Keratinocyte (primary cell): ENCODE data around the gene CNTNAP2. TPM values are rescaled to one million over a fixed set of nuclear protein-coding genes. Genes with fewer than 3 reads are reported as not detected.

Experiments
- DNase-seq: peaks from one replicate; pipeline ENCODE4 v3.0.0-alpha.2; 2011; ENCODE audit warnings: low read depth, missing footprints, low spot score
- FAIRE-seq: peaks from 2 replicates; lab custom pipeline; 2011; peaks lifted over from hg19 to GRCh38; lab: Jason Lieb, UNC
- H2AFZ ChIP-seq: 2 replicates; pipeline ENCODE4 v1.6.0; 2012; ENCODE audit warnings: low read length, control low read depth, inconsistent platforms; ENCODE audit not compliant: control insufficient read depth
- H3K27ac ChIP-seq: 2 replicates; pipeline ENCODE4 v1.5.1; 2011; ENCODE audit warnings: low read length; ENCODE audit not compliant: control insufficient read depth, insufficient read depth
- H3K27me3 ChIP-seq: 3 replicates; pipeline ENCODE4 v1.6.0; 2011; ENCODE audit warnings: low read length; ENCODE audit not compliant: control insufficient read depth, insufficient read depth; ENCODE audit errors: extremely low read depth
- H3K36me3 ChIP-seq, 2 experiments: 2 replicates in 1 of 2; 3 replicates in 1 of 2; pipeline ENCODE4 v1.5.1; 2011; ENCODE audit warnings: low read length in 2 of 2, mild to moderate bottlenecking in 1 of 2; ENCODE audit not compliant: control insufficient read depth in 2 of 2, insufficient read depth in 2 of 2; ENCODE audit errors: extremely low read depth in 1 of 2
- H3K4me1 ChIP-seq: 3 replicates; pipeline ENCODE4 v1.5.1; 2011; ENCODE audit warnings: low read length; ENCODE audit not compliant: control insufficient read depth, insufficient read depth; ENCODE audit errors: extremely low read depth
- H3K4me2 ChIP-seq: 3 replicates; pipeline ENCODE4 v1.6.0; 2011; ENCODE audit warnings: low read depth, low read length; ENCODE audit not compliant: control insufficient read depth, insufficient read depth; ENCODE audit errors: extremely low read depth
- H3K4me3 ChIP-seq, 3 experiments: fragments of 200-600 bp in 1 of 3; sonication (generic) in 1 of 3; 2 replicates in 2 of 3; 3 replicates in 1 of 3; pipeline ENCODE4 v1.5.1; 2011 to 2016; ENCODE audit warnings: low read length in 3 of 3, mild to moderate bottlenecking in 3 of 3, control low read depth in 2 of 3, inconsistent platforms in 1 of 3, low read depth in 1 of 3, mixed read lengths in 1 of 3, mixed run types in 1 of 3, moderate library complexity in 1 of 3; ENCODE audit not compliant: control insufficient read depth in 2 of 3, insufficient read depth in 2 of 3; ENCODE audit errors: extremely low read depth in 1 of 3
- H3K79me2 ChIP-seq: 2 replicates; pipeline ENCODE4 v1.6.0; 2012; ENCODE audit warnings: low read length; ENCODE audit not compliant: control insufficient read depth, insufficient read depth
- H3K9ac ChIP-seq: 3 replicates; pipeline ENCODE4 v1.6.0; 2011; ENCODE audit warnings: low read length; ENCODE audit not compliant: control insufficient read depth, insufficient read depth; ENCODE audit errors: extremely low read depth
- H3K9me1 ChIP-seq: 3 replicates; pipeline ENCODE4 v1.6.0; 2011; ENCODE audit warnings: low read length; ENCODE audit not compliant: control insufficient read depth, insufficient read depth; ENCODE audit errors: extremely low read depth
- H3K9me3 ChIP-seq: 2 replicates; pipeline ENCODE4 v1.5.1; 2012; ENCODE audit warnings: low read depth, low read length; ENCODE audit not compliant: control insufficient read depth
- H4K20me1 ChIP-seq: 3 replicates; pipeline ENCODE4 v1.6.0; 2011; ENCODE audit warnings: low read length; ENCODE audit not compliant: control insufficient read depth, insufficient read depth; ENCODE audit errors: extremely low read depth
- EZH2 ChIP-seq: IDR thresholded peaks from one replicate; pipeline ENCODE4 v1.6.1; 2012; ENCODE audit warnings: inconsistent platforms, mild to moderate bottlenecking, low read length, moderate library complexity
- dilution Hi-C: fragments of 300-500 bp; cut with MboI; formaldehyde crosslinking; loops from one replicate; pipeline ENCODE4 v1.7.0; 2020; ENCODE audit warnings: low sequenced_read_pairs; ENCODE audit not compliant: extremely low pct_ligation_motif_present
- polyA plus RNA-seq, 5 experiments: library from polyadenylated mRNA; depleted of rRNA in 3 of 5; stranded (reverse) in 3 of 5; stranded (forward) in 1 of 5; unstranded in 1 of 5; fragments of >200 nt; gene quantifications; 1 replicate in 1 of 5; 2 replicates in 3 of 5; 3 replicates in 1 of 5; pipeline versions ENCODE4 v1.2.1 to v1.2.3, GENCODE V29; 2011 to 2012; ENCODE audit warnings: missing spikeins in 2 of 5, low read depth in 1 of 5, low replicate concordance in 1 of 5
- TF ChIP-seq, protein P1 (sequence below), 3 experiments: IDR thresholded peaks in 1 of 3; conservative IDR thresholded peaks in 1 of 3; optimal IDR thresholded peaks in 1 of 3; 2 replicates in 2 of 3; 3 replicates in 1 of 3; pipeline versions ENCODE3 to v1.5.1; 2011; ENCODE audit warnings: low read length in 3 of 3, mild to moderate bottlenecking in 3 of 3, moderate library complexity in 2 of 3, control low read depth in 1 of 3, inconsistent platforms in 1 of 3; ENCODE audit not compliant: insufficient read depth in 2 of 3; ENCODE audit errors: extremely low read depth in 1 of 3

CNTNAP2 gene
- polyA plus RNA-seq, 1 donor (not counting 4 experiments of a cell fraction or from before 2014, with no cell fraction given): 1.4 TPM

GRCh38 chr7:147804032-147804431 lies 1687.4 kb downstream of the CNTNAP2 start:
- Histone ChIP-seq H3K4me2 (no peak overlapping the region), H3K4me1 (no peaks in the 10 kb centered on the region), H2AFZ (no peak overlapping the region), H3K36me3 (no peaks in the 10 kb centered on the region), H3K27me3 (no peaks in the 10 kb centered on the region), H4K20me1 (no peaks in the 10 kb centered on the region), H3K9me1 (no peaks in the 10 kb centered on the region), H3K9ac (no peak overlapping the region), H3K4me3 (no peak overlapping the region), H3K79me2 (no peaks in the 10 kb centered on the region), H3K9me3 (no peaks in the 10 kb centered on the region), H3K27ac (no peak overlapping the region)
- no peak for TF ChIP-seq EZH2
- no peak for FAIRE-seq
- dilution Hi-C loops: no loop called here
- DNase-seq: no peak

- no peak for FAIRE-seq
- H4K20me1 ChIP-seq: no peaks in the 10 kb centered on the region
- H3K36me3 ChIP-seq: no peaks in the 10 kb centered on the region
- H3K4me3 ChIP-seq: no peak overlapping the region
- no peak for TF ChIP-seq EZH2
- TF ChIP-seq, protein P1, sequence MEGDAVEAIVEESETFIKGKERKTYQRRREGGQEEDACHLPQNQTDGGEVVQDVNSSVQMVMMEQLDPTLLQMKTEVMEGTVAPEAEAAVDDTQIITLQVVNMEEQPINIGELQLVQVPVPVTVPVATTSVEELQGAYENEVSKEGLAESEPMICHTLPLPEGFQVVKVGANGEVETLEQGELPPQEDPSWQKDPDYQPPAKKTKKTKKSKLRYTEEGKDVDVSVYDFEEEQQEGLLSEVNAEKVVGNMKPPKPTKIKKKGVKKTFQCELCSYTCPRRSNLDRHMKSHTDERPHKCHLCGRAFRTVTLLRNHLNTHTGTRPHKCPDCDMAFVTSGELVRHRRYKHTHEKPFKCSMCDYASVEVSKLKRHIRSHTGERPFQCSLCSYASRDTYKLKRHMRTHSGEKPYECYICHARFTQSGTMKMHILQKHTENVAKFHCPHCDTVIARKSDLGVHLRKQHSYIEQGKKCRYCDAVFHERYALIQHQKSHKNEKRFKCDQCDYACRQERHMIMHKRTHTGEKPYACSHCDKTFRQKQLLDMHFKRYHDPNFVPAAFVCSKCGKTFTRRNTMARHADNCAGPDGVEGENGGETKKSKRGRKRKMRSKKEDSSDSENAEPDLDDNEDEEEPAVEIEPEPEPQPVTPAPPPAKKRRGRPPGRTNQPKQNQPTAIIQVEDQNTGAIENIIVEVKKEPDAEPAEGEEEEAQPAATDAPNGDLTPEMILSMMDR (optimal IDR thresholded peaks at IDR 0.05 in 1 of 3, IDR thresholded peaks at IDR 0.05 in 1 of 3, conservative IDR thresholded peaks at IDR 0.05 in 1 of 3; ENCODE audit: extremely low read depth in 1 of 3, insufficient read depth in 2 of 3, low read length in 3 of 3): no peak
- DNase-seq: no peak
- no peak overlapping the region for H3K4me2 ChIP-seq
- H3K9me3 ChIP-seq: no peaks in the 10 kb centered on the region
- no peaks in the 10 kb centered on the region for H3K27me3 ChIP-seq
- no peaks in the 10 kb centered on the region for H3K4me1 ChIP-seq
- no peak overlapping the region for H3K9ac ChIP-seq
- H3K79me2 ChIP-seq: no peaks in the 10 kb centered on the region
- dilution Hi-C loops: no loop called here
- H2AFZ ChIP-seq: no peak overlapping the region
- no peak overlapping the region for H3K27ac ChIP-seq
- H3K9me1 ChIP-seq: no peaks in the 10 kb centered on the region
These were observed 1689.5 kb downstream of the CNTNAP2 start for GRCh38 chr7:147805996-147806576.

DNA sequence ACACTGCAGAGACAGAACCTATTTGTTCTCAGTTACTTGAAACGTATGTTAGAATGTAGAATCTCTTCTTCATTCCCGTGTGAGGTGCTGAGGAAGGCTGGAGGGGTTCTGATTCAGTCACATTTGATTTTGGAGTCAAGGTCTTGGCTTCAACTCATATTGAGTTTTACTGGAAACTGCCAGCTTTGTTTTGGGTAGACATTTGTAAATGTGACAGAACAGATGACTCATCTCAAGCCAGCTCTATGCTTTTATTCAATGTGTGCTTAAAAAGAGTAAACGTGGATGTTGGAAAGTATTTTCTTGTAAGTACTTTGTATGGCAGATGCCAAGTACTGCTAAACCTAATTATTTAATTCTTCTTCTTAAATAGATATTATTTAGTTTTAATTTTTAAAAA lies 1693.2 kb downstream of the CNTNAP2 start:
- Histone ChIP-seq H3K9me3 (no peaks in the 10 kb centered on the region), H3K27ac (no peak overlapping the region), H4K20me1 (no peaks in the 10 kb centered on the region), H3K4me3 (no peak overlapping the region), H3K9ac (no peak overlapping the region), H2AFZ (no peak overlapping the region), H3K27me3 (no peaks in the 10 kb centered on the region), H3K79me2 (no peaks in the 10 kb centered on the region), H3K4me2 (no peak overlapping the region), H3K4me1 (no peaks in the 10 kb centered on the region), H3K9me1 (no peaks in the 10 kb centered on the region), H3K36me3 (no peaks in the 10 kb centered on the region)
- no peak for FAIRE-seq
- TF ChIP-seq, protein P1 (optimal IDR thresholded peaks at IDR 0.05 in 1 of 3, IDR thresholded peaks at IDR 0.05 in 1 of 3, conservative IDR thresholded peaks at IDR 0.05 in 1 of 3; ENCODE audit: extremely low read depth in 1 of 3, insufficient read depth in 2 of 3, low read length in 3 of 3): no peak
- TF ChIP-seq EZH2: no peak
- DNase-seq: no peak
- dilution Hi-C loops: no loop called here
